ENCODE measurements around the gene METAP2. TPM values are rescaled to one million over a fixed set of nuclear protein-coding genes. Genes with fewer than 3 reads are reported as not detected.
A peak's percentile ranks its signal among the peaks of the same experiment; 100 is the strongest.
"Not testable (repeated sequence)": the region's sequence is repeated elsewhere in the genome, so short reads cannot be mapped to it uniquely, and the experiment has no call there.

Gene METAP2
- total RNA-seq, 2 donors from 2014 or later: 40.8 to 52.1 TPM

DNA sequence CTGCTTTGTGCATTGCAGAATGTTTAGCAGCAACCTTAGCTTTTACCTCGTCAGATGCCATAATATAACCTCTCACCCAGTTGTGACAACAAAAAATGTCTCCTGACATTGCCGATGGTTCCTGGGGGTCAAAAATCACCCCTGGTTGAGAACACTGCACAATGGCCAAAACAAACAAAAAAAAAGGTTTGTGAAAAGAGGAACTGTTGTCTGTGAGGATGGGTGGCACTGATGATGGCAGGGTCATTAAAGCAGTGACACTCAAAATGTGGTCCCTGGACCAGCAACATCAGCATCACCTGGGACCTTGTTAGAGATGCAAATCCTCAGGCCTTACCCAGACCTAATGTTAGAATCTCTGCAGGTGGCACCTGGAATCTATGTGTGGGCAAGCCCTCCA is 36.4 kb upstream of the METAP2 start:
- no peaks in the 10 kb centered on the region for H3K36me3 ChIP-seq
- H3K9me3 ChIP-seq: no peaks in the 10 kb centered on the region
- TF ChIP-seq, protein P1, sequence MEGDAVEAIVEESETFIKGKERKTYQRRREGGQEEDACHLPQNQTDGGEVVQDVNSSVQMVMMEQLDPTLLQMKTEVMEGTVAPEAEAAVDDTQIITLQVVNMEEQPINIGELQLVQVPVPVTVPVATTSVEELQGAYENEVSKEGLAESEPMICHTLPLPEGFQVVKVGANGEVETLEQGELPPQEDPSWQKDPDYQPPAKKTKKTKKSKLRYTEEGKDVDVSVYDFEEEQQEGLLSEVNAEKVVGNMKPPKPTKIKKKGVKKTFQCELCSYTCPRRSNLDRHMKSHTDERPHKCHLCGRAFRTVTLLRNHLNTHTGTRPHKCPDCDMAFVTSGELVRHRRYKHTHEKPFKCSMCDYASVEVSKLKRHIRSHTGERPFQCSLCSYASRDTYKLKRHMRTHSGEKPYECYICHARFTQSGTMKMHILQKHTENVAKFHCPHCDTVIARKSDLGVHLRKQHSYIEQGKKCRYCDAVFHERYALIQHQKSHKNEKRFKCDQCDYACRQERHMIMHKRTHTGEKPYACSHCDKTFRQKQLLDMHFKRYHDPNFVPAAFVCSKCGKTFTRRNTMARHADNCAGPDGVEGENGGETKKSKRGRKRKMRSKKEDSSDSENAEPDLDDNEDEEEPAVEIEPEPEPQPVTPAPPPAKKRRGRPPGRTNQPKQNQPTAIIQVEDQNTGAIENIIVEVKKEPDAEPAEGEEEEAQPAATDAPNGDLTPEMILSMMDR (IDR thresholded peaks at IDR 0.05): no peak
- H3K27me3 ChIP-seq: no peaks in the 10 kb centered on the region
- H3K27ac ChIP-seq: no peak overlapping the region
- no peak overlapping the region for H3K4me3 ChIP-seq
- H3K4me1 ChIP-seq: no peaks in the 10 kb centered on the region
- no peak for DNase-seq (ENCODE audit: low spot score)

DNA sequence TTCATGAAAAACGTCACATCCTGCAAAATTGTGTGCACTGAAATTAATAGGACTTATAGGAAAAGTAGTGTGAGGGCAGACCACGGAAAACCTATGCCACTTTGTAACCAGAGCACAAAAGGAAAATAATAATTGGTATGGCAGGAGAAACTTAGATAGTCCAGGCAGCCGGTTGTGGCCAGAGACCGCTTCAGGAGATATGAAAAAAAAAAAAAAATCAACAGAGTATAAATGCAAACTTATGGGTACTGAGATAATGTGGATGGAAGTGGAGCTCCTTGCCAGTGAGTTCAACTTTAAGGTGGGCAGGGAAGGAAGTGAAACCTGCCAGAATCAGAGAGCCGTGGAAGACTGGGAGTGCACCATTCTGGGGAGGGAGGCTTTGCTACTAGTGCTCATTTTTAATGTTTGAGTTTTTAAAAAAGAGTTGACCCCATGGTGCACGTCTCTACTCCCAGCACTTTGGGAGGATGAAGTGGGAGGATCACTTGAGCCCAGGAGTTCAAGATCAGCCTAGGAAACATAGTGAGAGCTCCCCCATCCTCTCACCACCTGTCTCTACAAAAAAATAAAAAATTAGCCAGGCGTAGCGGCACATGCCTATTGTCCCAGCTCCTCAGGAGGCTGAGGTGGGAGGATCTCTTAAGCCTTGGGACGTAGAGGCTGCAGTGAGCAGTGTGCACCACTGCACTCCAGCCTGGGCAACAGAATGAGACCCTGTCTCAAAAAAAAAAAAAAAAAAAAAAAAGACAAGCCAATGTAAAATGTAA is 34.3 kb upstream of the METAP2 start:
- Histone ChIP-seq H3K4me3 (no peak overlapping the region), H3K36me3 (no peaks in the 10 kb centered on the region)
- TF ChIP-seq, protein P1 (IDR thresholded peaks at IDR 0.05): no peak

DNA sequence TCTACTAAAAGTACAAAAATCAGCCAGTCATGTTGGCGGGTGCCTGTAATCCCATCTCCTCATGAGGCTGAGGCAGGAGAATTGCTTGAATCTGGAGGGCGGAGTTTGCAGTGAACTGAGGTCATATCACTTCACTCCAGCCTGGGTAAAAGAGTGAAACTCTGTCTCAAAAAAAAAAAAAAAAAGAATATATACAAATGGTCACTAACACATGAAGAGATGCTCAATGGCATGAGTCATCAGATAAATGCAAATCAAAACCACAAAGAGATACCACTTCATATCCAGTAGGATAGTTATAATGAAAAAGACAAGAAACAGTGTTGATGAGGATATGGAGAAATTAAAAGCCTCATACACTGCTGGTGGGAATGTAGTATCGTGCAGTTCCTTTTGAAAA is 33.6 kb upstream of the METAP2 start:
- Histone ChIP-seq H3K27me3 (no peaks in the 10 kb centered on the region), H3K36me3 (no peaks in the 10 kb centered on the region), H3K9me3 (no peaks in the 10 kb centered on the region), H3K4me3 (no peak overlapping the region), H3K27ac (no peak overlapping the region), H3K4me1 (no peaks in the 10 kb centered on the region)
- TF ChIP-seq, protein P1 (IDR thresholded peaks at IDR 0.05): no peak
- DNase-seq (ENCODE audit: low spot score): no peak

More for the DNA sequence above, 34.3 kb upstream of the METAP2 start:
- DNase-seq (ENCODE audit: low spot score): no peak
- H3K4me1 ChIP-seq: no peaks in the 10 kb centered on the region
- H3K27me3 ChIP-seq: no peaks in the 10 kb centered on the region
- no peaks in the 10 kb centered on the region for H3K9me3 ChIP-seq
- no peak overlapping the region for H3K27ac ChIP-seq

DNA sequence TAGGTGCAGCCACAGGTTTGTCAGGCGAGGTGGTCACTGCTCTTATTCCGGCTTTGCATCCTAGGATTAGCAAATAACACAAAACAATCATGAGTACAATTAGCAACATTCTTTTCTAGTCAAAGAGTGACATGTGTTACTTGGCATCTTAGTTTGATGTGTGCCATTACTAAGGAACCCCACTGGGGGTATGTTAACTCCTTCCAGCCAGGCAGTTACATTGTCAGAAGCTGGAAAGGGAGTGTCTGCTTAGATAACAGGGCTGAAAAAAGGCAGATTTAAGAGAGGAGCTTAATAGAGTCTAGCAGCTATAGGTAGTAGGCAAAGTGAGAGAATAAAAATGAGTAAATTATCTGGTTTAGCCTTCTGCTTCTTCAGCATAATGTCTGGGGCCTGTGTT is 30.5 kb upstream of the METAP2 start:
- Histone ChIP-seq H3K4me3 (no peak overlapping the region), H3K36me3 (no peaks in the 10 kb centered on the region), H3K9me3 (no peaks in the 10 kb centered on the region), H3K4me1 (no peaks in the 10 kb centered on the region), H3K27me3 (no peaks in the 10 kb centered on the region), H3K27ac (no peak overlapping the region)
- TF ChIP-seq, protein P1 (IDR thresholded peaks at IDR 0.05): no peak
- no peak for DNase-seq (ENCODE audit: low spot score)

DNA sequence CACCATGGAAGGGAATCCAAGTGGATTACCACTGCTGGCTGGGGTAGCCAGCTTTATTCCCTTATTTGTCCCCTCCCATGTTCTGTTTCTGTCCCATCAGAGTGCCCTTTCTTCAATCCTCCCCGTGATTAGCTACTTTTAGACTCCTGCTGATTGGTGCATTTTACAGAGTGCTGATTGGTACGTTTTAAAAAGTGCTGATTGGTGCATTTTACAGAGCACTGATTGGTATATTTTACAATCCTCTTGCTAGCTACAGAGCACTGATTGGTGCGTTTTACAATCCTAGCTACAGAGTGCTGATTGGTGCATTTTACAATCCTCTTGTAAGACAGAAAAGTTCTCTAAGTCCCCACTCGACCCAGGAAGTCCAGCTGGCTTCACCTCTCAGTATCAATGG is 28.9 kb upstream of the METAP2 start:
- H3K27me3 ChIP-seq; H3K4me1 ChIP-seq; H3K9me3 ChIP-seq; H3K27ac ChIP-seq; DNase-seq (ENCODE audit: low spot score); H3K36me3 ChIP-seq; H3K4me3 ChIP-seq: not testable (repeated sequence)

DNA sequence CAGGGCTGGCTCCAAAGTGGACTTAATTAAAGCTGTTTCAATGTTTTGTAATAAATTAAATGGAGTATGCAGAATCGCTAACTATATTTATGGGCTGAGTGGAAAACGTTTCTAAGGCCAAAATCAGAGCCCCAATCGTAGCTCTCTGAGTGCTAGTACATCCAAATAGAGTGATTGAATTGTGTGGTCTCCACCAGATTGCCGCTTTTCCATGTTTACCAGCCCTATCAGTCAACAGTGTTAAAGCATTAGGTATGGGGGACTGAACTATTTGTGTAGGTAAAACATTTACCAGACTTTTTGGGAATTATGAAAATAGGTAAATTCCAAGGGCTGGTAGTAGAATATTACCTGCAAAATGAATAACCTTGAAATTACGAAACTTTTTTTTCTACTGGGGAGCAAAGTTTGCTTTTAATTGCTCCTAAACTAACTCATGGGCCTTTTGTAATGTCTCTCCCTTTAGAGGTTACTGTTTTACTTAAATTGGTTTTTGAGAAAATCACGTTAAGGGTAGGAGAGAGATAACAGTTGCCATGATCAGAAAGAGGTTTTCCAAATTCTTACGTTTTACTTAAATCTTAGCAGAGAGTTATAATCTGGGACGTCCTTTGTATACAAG is 28.0 kb upstream of the METAP2 start:
- Histone ChIP-seq H3K9me3 (no peaks in the 10 kb centered on the region), H3K4me3 (peak overlapping the region in 1 of 2 donors; percentile 32), H3K36me3 (no peaks in the 10 kb centered on the region), H3K4me1 (no peaks in the 10 kb centered on the region), H3K27me3 (no peaks in the 10 kb centered on the region), H3K27ac (no peak overlapping the region)
- DNase-seq (ENCODE audit: low spot score): no peak
- TF ChIP-seq, protein P1 (IDR thresholded peaks at IDR 0.05): no peak

Data from right atrium auricular region (tissue), 2 donors.